ENCODE measurements around the gene DCAF6.

DNA sequence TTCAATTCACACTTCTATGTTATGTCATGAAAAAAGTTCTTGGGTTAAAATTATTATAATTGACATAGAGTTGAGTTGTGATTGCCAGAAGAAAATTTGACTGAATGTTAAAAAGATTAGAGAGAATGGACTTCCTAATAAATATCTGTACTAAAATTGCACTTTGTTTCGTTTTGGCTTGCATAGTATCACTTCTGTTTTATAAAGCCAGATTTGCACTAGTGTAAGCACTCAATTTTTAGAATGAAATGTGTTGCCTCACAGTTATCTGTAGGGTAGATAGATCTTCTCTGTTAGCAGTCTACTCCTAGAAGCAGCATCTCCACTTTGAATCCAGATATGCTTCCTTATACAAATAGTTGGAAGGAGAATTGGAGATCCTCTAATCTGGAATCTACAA is 95.5 kb downstream of the DCAF6 start:
- TF ChIP-seq POLR2A (IDR thresholded peaks at IDR 0.05) (no peak), POLR2AphosphoS5 (IDR thresholded peaks at IDR 0.05) (no peak)
- TF ChIP-seq, protein P1, sequence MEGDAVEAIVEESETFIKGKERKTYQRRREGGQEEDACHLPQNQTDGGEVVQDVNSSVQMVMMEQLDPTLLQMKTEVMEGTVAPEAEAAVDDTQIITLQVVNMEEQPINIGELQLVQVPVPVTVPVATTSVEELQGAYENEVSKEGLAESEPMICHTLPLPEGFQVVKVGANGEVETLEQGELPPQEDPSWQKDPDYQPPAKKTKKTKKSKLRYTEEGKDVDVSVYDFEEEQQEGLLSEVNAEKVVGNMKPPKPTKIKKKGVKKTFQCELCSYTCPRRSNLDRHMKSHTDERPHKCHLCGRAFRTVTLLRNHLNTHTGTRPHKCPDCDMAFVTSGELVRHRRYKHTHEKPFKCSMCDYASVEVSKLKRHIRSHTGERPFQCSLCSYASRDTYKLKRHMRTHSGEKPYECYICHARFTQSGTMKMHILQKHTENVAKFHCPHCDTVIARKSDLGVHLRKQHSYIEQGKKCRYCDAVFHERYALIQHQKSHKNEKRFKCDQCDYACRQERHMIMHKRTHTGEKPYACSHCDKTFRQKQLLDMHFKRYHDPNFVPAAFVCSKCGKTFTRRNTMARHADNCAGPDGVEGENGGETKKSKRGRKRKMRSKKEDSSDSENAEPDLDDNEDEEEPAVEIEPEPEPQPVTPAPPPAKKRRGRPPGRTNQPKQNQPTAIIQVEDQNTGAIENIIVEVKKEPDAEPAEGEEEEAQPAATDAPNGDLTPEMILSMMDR (IDR thresholded peaks at IDR 0.05), result no peak
